Measurements from ENCODE around the gene KRT6B. TPM values are rescaled to one million over a fixed set of nuclear protein-coding genes. Genes with fewer than 3 reads are reported as not detected.

The KRT6B gene
- total and polyA plus RNA-seq, 2 of the 8 experiments (the other 6 are each of a cell fraction or from before 2014, with no cell fraction given) = not detected

- TF ChIP-seq CTBP2 (IDR thresholded peaks at IDR 0.05; ENCODE audit: borderline replicate concordance, insufficient read depth, insufficient read length, low read length) (peak; percentile 61), ASH2L (IDR thresholded peaks at IDR 0.05; ENCODE audit: low read length) (peak; percentile 76), KDM4A (IDR thresholded peaks at IDR 0.05; ENCODE audit: low read depth, low read length, severe bottlenecking) (no peak), BCL11A (IDR thresholded peaks at IDR 0.05; ENCODE audit: low read depth in 2 of 2, low read length in 2 of 2) (no peak), CTCF (IDR thresholded peaks at IDR 0.05; ENCODE audit: control extremely low read depth in 1 of 3, insufficient read depth in 1 of 3, low read depth in 1 of 3, low read length in 3 of 3) (peak in 2 of 3 experiments; percentile 24 to 27; a peak in 2 of 4 replicates), GABPA (IDR thresholded peaks at IDR 0.05; ENCODE audit: borderline replicate concordance, insufficient read depth, low read length) (no peak), POLR2AphosphoS5 (IDR thresholded peaks at IDR 0.05; ENCODE audit: low read depth, low read length) (0 out of 2 replicates have a peak, but pooled peaks have one; percentile 26), PHF8 (conservative IDR thresholded peaks at IDR 0.05; ENCODE audit: low read depth, low read length) (no peak), RBBP5 (IDR thresholded peaks at IDR 0.05; ENCODE audit: borderline replicate concordance, low read depth, low read length) (0 out of 2 replicates have a peak, but pooled peaks have one; percentile 65), YY1 (IDR thresholded peaks at IDR 0.05; ENCODE audit: low read depth, low read length) (no peak)
Observed at GRCh38 chr12:52442600-52443061, 9.3 kb downstream of the KRT6B start (continued).
